SK-N-MC (cell line): ENCODE data around the gene CIRBP.
A peak's percentile ranks its signal among the peaks of the same experiment; 100 is the strongest.

Source experiments
- DNase-seq: peaks from one replicate; pipeline ENCODE4 v3.0.0-alpha.2; 2011; ENCODE audit warnings: low read depth, low spot score
- H3K27ac ChIP-seq: fragments of 200-600 bp; sonication (generic); 2 replicates; pipeline ENCODE4 v1.5.1; 2016; ENCODE audit warnings: mixed run types
- H3K36me3 ChIP-seq: fragments of 200-600 bp; sonication (generic); 2 replicates; pipeline ENCODE4 v1.6.1; 2017; ENCODE audit warnings: antibody characterized with exemption, low read length, mixed read lengths; ENCODE audit not compliant: insufficient read depth
- H3K4me3 ChIP-seq: fragments of 200-600 bp; sonication (generic); 2 replicates; pipeline ENCODE4 v1.5.1; 2016
- H3K9ac ChIP-seq: fragments of 200-600 bp; sonication (generic); 2 replicates; pipeline ENCODE4 v1.8.0; 2017; ENCODE audit warnings: mixed run types, mixed read lengths; ENCODE audit not compliant: insufficient read length
- H3K9me3 ChIP-seq: fragments of 200-600 bp; sonication (generic); 2 replicates; pipeline ENCODE4 v1.6.1; 2017; ENCODE audit warnings: low read depth, mild to moderate bottlenecking, antibody characterized with exemption, low read length, moderate library complexity, mixed read lengths
- EZH2 ChIP-seq: fragments of 200-600 bp; sonication (generic); IDR thresholded peaks from one replicate; pipeline ENCODE4 v1.6.1; 2017; ENCODE audit warnings: antibody characterized with exemption
- FOXP2 ChIP-seq: optimal IDR thresholded peaks from 2 replicates; pipeline ENCODE3; 2011; ENCODE audit warnings: mild to moderate bottlenecking, moderate library complexity; ENCODE audit not compliant: insufficient read depth; ENCODE audit errors: extremely low read length, control extremely low read depth
- POLR2AphosphoS5 ChIP-seq: IDR thresholded peaks from 2 replicates; pipeline ENCODE4 v1.6.1; 2012; ENCODE audit warnings: mild to moderate bottlenecking, low read depth, low read length, borderline replicate concordance

The CIRBP gene

GRCh38 chr19:1229056-1229923 lies 39.8 kb upstream of the CIRBP start:
- DNase-seq: no peak
- no peak for TF ChIP-seq FOXP2
- TF ChIP-seq EZH2: no peak
- no peak for TF ChIP-seq POLR2AphosphoS5
- H3K36me3 ChIP-seq: no peaks in the 10 kb centered on the region; the same call in 1 of the 2 replicates
- no peak overlapping the region for H3K9ac ChIP-seq
- no peak overlapping the region for H3K27ac ChIP-seq
- no peaks in the 10 kb centered on the region for H3K9me3 ChIP-seq
- no peak overlapping the region for H3K4me3 ChIP-seq

DNA sequence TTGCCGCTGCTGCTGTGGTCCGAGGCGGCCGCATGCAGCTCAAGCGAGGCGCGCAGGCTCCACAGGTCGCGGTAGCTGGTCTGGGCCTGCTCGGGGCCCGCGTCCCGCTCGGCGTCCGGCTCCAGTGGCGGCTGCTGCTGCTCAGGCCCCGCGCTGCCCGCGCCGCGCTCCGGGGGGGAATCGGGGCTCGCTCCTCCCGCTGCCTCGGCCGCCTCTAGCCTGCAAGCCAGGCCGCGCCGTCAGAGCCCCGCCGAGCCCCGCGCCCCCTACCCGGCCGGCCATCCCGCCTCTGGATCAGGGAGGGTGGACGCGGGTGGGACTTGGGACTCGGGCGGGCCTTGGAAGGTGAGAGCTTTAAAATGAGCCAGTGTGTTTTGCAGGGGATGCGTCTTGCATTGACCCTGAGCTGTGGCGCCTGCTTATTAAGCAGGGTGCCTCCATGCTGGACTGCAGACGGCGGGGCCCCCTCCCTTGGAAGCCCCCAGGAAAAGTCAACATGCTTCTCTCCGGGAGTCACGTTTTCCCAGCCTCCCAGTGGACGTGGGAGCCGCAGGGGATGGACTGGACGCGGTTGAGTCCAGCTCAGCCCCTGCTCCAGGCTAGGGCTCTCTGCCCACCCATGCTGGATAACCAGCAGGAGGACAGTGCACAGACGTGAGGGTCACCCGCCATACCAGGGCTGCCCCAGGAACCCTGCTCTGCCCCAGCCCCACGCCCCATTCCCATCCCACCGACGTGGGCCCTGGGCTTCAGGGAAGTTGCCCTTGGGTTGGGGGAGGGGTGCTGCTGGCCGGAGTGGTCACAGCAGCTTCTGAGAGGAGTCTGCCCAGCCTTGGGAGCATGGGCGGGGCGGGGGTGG lies 39.0 kb upstream of the CIRBP start:
- no peaks in the 10 kb centered on the region for H3K9me3 ChIP-seq
- H3K4me3 ChIP-seq: no peak overlapping the region
- H3K9ac ChIP-seq: no peak overlapping the region
- TF ChIP-seq FOXP2 (no peak), POLR2AphosphoS5 (no peak), EZH2 (no peak)
- H3K36me3 ChIP-seq: no peaks in the 10 kb centered on the region; the same call in 1 of the 2 replicates
- no peak for DNase-seq
- H3K27ac ChIP-seq: no peak overlapping the region

DNA sequence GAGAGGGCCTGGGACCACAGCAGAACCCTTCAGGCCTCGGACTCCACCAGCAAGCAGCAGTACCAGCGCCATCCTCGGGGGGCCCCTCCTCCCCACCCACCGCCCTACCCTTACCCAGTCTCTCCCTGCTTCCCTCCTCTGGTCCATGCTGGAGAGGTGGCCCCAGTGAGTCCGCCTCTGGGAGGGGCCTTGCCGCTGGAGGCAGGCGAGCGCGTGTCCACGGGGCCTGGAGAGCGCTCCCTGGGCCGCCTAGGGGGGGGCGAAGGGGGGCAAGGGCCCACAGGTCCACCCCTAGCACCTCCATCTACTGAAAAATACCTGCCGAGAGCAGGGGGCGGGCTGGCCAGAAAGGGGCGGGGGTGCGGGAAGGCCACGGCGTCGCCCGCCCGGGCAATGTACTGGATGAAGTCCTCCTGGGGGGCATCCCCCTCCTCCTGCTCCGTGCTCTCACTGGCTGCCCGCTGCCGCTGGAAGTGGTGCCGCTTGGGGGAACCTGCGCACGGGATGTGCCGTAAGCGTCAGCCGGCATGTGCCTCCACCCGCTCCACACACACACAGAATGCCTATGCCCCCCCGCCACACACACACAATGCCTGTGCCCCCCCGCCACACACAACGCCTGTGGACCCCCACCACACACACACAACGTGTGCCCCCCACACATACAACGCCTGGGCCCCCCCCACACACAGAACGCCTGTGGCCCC lies 38.2 kb upstream of the CIRBP start:
- DNase-seq: no peak
- H3K4me3 ChIP-seq: no peak overlapping the region
- no peak overlapping the region for H3K27ac ChIP-seq
- TF ChIP-seq FOXP2 (no peak), POLR2AphosphoS5 (no peak), EZH2 (no peak)
- no peaks in the 10 kb centered on the region for H3K9me3 ChIP-seq
- H3K9ac ChIP-seq: no peak overlapping the region
- H3K36me3 ChIP-seq: no peaks in the 10 kb centered on the region; the same call in 1 of the 2 replicates

DNA sequence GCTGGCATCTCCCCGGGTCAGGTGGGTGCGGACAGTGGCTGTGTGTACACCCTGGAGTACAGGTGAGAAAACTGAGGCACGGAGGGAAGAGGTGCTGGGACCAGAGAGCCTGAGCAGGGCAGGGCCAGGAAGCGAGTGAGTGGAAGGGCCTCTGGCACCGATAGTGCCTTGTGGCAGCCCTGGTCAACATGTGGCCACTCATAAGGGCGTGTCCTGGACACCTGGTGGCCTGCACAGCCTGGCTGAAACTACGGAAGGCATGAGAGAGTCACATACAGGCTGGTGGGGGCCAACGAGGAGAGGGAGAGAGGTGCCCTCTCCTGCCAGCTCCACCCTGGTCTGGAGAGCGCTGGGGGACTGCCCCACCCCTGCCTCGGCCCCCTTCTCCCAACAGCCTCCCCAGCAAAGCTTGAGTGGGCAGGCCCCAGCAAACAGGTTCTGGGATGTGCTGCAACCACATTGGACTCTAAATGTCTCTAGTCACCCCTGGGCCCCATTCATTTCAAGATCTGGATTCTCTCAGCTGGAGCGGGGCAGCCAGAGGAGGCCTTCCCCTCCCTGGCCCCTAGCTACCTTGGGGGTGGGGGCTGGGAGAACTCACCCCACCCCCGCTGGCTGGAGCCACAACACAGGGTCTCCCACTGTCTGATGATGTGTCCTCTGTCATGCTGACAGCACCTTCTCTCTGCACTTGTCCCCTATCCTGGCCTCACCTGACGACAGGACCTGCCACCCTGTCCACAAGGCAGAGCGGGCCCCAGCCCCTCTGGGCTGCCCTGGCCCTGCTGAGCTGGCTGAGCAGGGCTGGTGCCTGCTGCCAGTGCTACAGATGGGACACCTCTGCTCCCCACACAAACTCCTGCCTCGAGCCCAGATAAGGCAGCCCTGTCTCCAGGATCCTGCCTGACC lies 37.1 kb upstream of the CIRBP start:
- Histone ChIP-seq H3K36me3 (no peaks in the 10 kb centered on the region; the same call in 1 of the 2 replicates), H3K27ac (peak overlapping the region; percentile 49), H3K4me3 (no peak overlapping the region), H3K9me3 (no peaks in the 10 kb centered on the region), H3K9ac (no peak overlapping the region)
- TF ChIP-seq POLR2AphosphoS5 (no peak), FOXP2 (no peak), EZH2 (no peak)
- DNase-seq: no peak

DNA sequence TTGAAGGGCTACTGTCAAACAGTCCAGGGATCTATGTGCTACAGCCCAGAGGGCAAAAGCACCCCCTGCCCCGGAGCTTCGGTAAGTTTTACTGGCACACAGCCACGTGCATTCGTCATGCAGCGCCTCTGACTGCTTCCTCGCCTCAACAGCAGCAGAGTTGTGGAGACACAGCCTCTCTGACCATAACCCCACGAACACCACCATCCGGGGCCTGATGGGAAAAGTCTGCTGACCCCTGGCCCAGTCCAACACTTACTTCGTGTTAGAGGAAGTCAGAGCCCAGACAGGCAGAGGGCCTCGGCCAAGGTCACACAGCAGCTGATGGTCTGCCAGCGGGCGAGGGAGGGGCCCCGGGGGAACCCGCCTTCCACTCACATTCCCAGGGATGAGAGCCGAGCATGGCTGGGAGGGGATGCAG lies 36.5 kb upstream of the CIRBP start:
- no peak overlapping the region for H3K9ac ChIP-seq
- TF ChIP-seq EZH2 (no peak), POLR2AphosphoS5 (no peak), FOXP2 (no peak)
- H3K9me3 ChIP-seq: no peaks in the 10 kb centered on the region
- peak overlapping the region; percentile 49 for H3K27ac ChIP-seq
- no peaks in the 10 kb centered on the region; the same call in 1 of the 2 replicates for H3K36me3 ChIP-seq
- DNase-seq: no peak
- no peak overlapping the region for H3K4me3 ChIP-seq

- no peaks in the 10 kb centered on the region for H3K9me3 ChIP-seq
- H3K9ac ChIP-seq: no peak overlapping the region
- no peak overlapping the region for H3K27ac ChIP-seq
- DNase-seq: no peak
- H3K36me3 ChIP-seq: no peaks in the 10 kb centered on the region; the same call in 1 of the 2 replicates
- no peak overlapping the region for H3K4me3 ChIP-seq
- no peak for TF ChIP-seq POLR2AphosphoS5
- TF ChIP-seq EZH2: no peak
- no peak for TF ChIP-seq FOXP2
Observed at GRCh38 chr19:1233115-1233667, 35.9 kb upstream of the CIRBP start.
